ENCODE results near the gene HEXIM2.
A peak's percentile ranks its signal among the peaks of the same experiment; 100 is the strongest.
"Not testable (repeated sequence)": the region's sequence is repeated elsewhere in the genome, so short reads cannot be mapped to it uniquely, and the experiment has no call there.

Gene HEXIM2, protein sequence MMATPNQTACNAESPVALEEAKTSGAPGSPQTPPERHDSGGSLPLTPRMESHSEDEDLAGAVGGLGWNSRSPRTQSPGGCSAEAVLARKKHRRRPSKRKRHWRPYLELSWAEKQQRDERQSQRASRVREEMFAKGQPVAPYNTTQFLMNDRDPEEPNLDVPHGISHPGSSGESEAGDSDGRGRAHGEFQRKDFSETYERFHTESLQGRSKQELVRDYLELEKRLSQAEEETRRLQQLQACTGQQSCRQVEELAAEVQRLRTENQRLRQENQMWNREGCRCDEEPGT

GRCh38 chr17:45161288-45162024 is at the start of gene HEXIM2:
Gene HEXIM2 (plus strand): TSS chr17:45161875. CDS start chr17:45162794, 919 bp downstream.
- peak; percentile 99 for DNase-seq

- no peak for DNase-seq
These were observed 48.9 kb upstream of the HEXIM2 start for GRCh38 chr17:45112559-45113423.

DNA sequence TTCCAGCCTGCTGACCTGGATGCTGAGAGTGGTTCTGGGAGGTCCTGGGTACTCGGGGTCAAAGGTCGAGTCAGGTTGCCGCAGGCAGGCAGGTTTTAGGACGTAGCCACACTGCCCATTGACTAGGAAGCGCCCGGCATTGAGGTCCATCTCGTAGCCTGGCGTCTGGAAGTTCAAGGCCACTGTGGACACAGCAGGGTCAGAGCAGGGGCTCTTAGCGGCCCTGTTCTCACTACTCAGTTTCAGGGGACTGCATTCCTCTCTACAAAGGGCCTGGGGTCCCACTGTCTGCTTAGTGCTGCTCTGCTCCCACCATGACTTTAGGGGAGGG is 48.3 kb upstream of the HEXIM2 start:
- no peak for DNase-seq

GRCh38 chr17:45114117-45114932 is 47.4 kb upstream of the HEXIM2 start:
- no peak for DNase-seq

GRCh38 chr17:45115015-45115625 is 46.6 kb upstream of the HEXIM2 start:
- no peak for DNase-seq

- no peak for DNase-seq
These were observed 45.8 kb upstream of the HEXIM2 start for GRCh38 chr17:45115871-45116270.

GRCh38 chr17:45116434-45117016 is 45.1 kb upstream of the HEXIM2 start:
- no peak for DNase-seq

DNA sequence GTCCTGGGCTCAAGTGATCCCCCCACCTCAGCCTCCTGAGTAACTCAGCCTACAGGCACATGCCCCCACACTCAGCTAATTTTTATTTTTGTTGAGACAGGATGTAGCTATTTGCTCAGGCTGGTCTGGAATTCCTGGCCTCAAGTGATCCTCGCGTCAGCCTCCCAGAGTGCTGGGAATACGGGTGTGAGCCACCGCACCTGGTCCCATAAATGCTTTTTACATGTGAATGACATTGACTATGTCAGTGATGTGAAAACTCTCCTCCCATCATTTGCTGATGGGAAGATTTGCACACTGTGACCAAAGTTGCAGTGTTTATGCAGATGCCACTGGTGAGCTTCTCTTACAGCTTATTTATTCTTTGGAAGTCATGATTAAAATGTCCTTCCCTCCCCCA is 44.3 kb upstream of the HEXIM2 start:
- no peak for DNase-seq

- DNase-seq = no peak
These were observed 43.6 kb upstream of the HEXIM2 start for GRCh38 chr17:45117848-45118646.

DNA sequence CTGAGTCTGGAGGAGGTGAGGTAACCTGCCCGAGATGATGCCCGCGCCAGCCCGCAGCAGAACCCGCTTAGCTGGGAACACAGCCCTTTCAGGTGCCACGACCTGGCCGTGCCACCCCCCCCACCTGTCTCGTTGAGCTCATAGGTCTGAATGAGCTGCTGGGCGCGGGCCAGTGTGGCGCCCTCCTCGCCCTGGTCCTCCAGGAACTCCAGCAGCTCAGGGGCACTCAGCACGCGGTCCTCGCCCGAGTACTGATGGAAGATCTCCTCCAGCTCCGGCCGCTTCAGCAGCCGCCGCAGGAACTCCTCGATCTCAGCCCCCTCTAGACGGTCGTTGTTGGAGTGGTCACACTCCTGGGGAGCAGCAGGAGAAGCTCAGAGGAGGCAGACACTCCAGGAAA is 43.0 kb upstream of the HEXIM2 start:
- no peak for DNase-seq

- no peak for DNase-seq
These were observed 41.7 kb upstream of the HEXIM2 start for GRCh38 chr17:45119964-45120363.

DNA sequence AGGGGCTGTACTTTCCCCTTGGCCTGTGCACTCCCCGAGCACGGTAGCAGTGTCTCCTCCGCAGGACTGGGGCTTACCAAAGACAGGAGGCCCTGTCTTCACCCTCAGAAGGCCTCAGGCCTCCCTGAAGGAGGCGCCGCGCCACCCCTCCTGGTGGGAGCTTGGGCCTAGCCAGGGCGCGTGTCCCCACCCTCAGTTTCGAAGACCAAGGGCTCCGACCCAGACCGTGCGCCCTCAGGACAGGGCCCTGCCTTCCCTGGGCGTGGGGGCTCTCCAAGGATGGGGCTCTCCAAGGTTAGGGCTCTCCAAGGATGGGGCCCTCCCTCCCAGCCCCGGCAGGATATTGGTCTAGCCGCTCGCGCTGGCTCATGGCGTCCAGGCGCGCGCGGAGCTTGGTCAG is 41.1 kb upstream of the HEXIM2 start:
- no peak for DNase-seq

GRCh38 chr17:45121055-45121454 is 40.6 kb upstream of the HEXIM2 start:
- DNase-seq = no peak

DNA sequence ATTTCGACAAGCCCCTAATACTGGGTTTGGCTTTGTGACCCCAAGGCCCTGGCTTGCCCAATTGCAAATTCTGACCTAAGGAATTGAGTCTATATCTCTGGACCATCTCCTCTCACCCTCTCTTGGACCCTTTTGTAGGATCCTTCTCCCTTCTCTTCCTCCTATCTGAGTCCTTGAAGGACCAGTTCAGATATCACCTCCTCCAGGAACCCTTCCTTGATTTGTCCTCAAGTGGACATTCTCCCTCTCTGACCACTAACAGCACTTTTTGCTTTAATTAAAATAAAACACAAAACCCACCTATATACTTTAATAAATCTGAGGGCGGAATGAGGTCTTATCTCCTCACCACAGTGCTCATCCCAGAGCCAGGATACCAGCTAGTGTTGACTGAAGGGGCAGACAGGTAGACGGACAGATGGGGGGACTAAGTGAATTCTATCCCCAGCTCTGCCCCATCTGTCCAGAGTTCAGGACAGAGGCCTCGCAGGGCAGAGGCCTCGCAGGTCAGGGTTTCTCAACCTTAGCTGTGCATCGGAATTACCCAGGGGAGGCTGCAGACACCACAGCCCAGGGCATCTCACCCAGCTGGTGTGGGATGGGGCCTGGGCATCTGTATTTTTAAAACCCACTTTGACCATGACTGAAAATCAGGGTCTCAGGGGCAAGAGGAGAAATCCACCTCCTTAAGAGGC is 38.5 kb upstream of the HEXIM2 start:
- DNase-seq = no peak

DNA sequence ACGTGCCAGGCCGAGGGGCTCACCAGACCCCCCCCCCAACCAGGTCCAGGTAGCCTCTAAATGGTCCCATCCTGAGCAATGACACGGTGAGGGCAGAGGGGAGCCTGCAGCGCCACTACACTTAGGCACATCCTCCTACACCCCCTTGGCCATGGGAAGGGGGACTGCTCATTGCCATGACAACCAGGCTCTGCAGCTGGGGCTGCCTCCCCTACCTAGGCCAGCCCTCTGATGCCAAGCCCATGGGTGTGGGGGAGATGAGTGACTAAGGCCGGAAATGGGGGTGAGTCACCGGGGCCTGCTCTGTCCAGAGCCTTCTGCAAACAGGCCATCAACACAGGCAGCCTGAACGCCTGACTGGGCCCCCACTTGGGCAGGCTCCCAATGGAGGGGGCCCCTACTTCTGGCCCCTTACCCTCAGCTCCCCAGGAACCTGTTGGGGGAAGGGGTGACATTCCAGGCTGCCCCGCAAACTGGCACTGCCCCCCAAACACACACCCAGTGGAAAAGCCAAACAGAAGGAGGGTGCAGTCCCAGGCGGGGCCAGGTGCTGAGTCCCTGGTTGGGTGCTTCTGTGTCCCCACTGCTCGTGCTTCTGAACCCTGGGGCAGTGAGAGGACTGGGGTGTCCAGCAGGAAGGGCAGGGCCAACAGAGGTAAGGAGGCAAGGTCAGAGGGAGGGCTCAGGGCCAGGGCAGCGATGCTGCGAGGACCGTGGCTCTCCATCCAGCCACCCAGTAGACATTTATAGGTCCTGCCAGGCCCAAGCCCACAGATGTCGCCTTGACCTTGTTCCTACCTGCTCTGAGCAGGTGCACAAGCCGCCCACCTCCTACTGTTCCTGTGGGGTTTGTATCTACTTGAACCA is 37.5 kb upstream of the HEXIM2 start:
- no peak for DNase-seq

GRCh38 chr17:45124797-45125122 is 36.9 kb upstream of the HEXIM2 start:
- DNase-seq = not testable (repeated sequence)

DNA sequence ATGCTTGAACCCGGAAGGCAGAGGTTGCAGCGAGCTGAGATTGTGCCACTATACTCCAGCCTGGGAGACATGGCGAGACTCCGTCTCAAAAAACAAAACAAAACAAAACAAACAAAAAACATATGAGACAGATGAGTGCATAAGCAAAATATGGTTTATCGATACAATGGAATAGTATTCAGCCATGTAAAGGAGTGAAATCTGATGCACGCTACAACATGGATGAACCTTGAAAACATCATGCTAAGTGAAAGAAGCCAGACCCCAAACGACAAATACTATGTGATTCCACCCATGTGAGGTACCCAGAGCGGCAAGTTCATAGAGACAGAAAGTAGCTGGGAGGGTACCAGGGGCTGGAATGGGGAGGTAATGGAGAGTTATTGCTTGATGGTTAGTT is 36.2 kb upstream of the HEXIM2 start:
- no peak for DNase-seq

GRCh38 chr17:45127207-45127547 is 34.5 kb upstream of the HEXIM2 start:
- no peak for DNase-seq

DNA sequence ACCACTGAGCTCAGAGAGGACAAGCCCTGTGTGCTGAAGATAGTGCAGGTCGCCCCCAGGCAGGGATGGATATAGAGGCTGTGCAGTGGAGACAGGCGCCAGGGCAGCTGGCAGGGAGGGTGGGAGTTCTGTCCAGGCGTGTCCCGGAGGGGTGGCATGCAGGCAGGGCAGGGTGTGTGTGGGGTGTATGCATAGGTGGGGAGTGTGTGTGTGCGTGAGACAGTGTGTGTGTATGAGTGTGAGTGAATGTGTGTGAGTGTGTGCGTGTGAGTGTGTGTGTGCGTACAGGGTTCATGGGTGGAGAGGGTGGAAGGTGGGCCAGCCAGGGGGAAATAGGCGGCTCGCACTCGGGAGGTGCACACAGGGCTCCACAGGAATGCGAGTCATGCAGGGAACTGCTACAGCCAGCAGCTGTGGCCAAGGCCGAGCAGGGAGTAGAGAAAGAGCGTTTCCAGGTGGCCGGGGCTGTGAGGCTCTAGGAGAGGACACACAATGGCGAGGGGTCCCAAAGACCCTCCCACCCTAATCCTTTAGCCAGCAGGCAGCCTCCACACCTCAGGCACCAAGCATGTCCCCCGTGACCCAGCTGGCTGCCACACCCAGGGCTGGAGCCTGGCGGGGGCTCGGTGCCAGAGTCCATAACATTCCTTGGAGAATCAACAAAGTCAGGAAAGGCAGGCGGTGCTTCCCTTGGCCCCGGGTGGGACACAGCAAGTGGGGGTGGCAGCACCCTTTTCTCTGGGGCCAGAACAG is 34.0 kb upstream of the HEXIM2 start:
- DNase-seq = no peak
